Fibroblast of the aortic adventitia (primary cell): ENCODE measurements around the gene FOXRED1. TPM values are rescaled to one million over a fixed set of nuclear protein-coding genes. Genes with fewer than 3 reads are reported as not detected.
A peak's percentile ranks its signal among the peaks of the same experiment; 100 is the strongest.
"Not testable (repeated sequence)": the region's sequence is repeated elsewhere in the genome, so short reads cannot be mapped to it uniquely, and the experiment has no call there.

ENCODE experiments used
- DNase-seq: peaks from one replicate; pipeline ENCODE4 v3.0.0-alpha.2; 2010; ENCODE audit warnings: low read depth
- H3K4me3 ChIP-seq: 2 replicates; pipeline ENCODE4 v1.5.1; 2011; ENCODE audit warnings: low read depth, mild to moderate bottlenecking, control low read depth, low read length, moderate library complexity
- CTCF ChIP-seq: IDR thresholded peaks from 2 replicates; pipeline ENCODE4 v1.5.1; 2011; ENCODE audit warnings: mild to moderate bottlenecking, low read length, control low read depth, inconsistent platforms; ENCODE audit not compliant: insufficient read depth
- total RNA-seq: library from RNA; depleted of rRNA; stranded (reverse); fragments of >200 nt; gene quantifications from 2 replicates; pipeline ENCODE4 v1.2.3, GENCODE V29; 2012; ENCODE audit warnings: low replicate concordance

The FOXRED1 gene
- total RNA-seq, 1 donor: 14.7 TPM

GRCh38 chr11:126231725-126232459 is 37.1 kb upstream of the FOXRED1 start:
- DNase-seq: peak; percentile 51
- no peak overlapping the region for H3K4me3 ChIP-seq
- no peak for TF ChIP-seq CTCF

GRCh38 chr11:126232683-126233082 is 36.3 kb upstream of the FOXRED1 start:
- no peak for TF ChIP-seq CTCF
- no peak overlapping the region for H3K4me3 ChIP-seq
- DNase-seq: no peak

- no peak overlapping the region for H3K4me3 ChIP-seq
- TF ChIP-seq CTCF: no peak
- DNase-seq: no peak
Observed at GRCh38 chr11:126233391-126233790, 35.6 kb upstream of the FOXRED1 start.

GRCh38 chr11:126246636-126247035 is 22.3 kb upstream of the FOXRED1 start:
- H3K4me3 ChIP-seq: no peak overlapping the region
- no peak for TF ChIP-seq CTCF
- DNase-seq: peak; percentile 16

- DNase-seq: no peak
- TF ChIP-seq CTCF: no peak
- no peak overlapping the region for H3K4me3 ChIP-seq
Observed at GRCh38 chr11:126253265-126253664, 15.7 kb upstream of the FOXRED1 start.

- no peak overlapping the region for H3K4me3 ChIP-seq
- TF ChIP-seq CTCF: no peak
- DNase-seq: no peak
Observed at GRCh38 chr11:126254819-126255218, 14.1 kb upstream of the FOXRED1 start.

GRCh38 chr11:126255507-126255906 is 13.4 kb upstream of the FOXRED1 start:
- H3K4me3 ChIP-seq, DNase-seq: not testable (repeated sequence)
